Activated CD4-positive, alpha-beta T cell treated with anti-CD3 and anti-CD28 coated beads, Interleukin-2, amount 50 U/mL, for 1 hour (primary cell): ENCODE measurements around the gene RO60.
"Not testable (repeated sequence)": the region's sequence is repeated elsewhere in the genome, so short reads cannot be mapped to it uniquely, and the experiment has no call there.

Experiments
- DNase-seq: peaks from one replicate; pipeline ENCODE4 v3.0.0-alpha.2; 2020

The RO60 gene

GRCh38 chr1:193059282-193060114 is at the start of gene RO60, which contains the start of gene UCHL5:
Gene RO60 (plus strand): TSS chr1:193059612. CDS start chr1:193069055, 9,443 bp downstream.
Gene UCHL5 (minus strand): TSS chr1:193059360. CDS start chr1:193059260, 100 bp downstream.
- DNase-seq, result peak; percentile 91

GRCh38 chr1:193011406-193011805 is 48.0 kb upstream of the RO60 start:
- DNase-seq, result no peak

GRCh38 chr1:193013005-193013404 is 46.4 kb upstream of the RO60 start:
- DNase-seq, result no peak

- DNase-seq, result no peak
Observed at GRCh38 chr1:193013707-193014106, 45.7 kb upstream of the RO60 start.

- DNase-seq, result no peak
Observed at GRCh38 chr1:193014400-193014799, 45.0 kb upstream of the RO60 start.

- DNase-seq, result no peak
Observed at GRCh38 chr1:193016788-193017187, 42.6 kb upstream of the RO60 start.

GRCh38 chr1:193019442-193020026 is 39.9 kb upstream of the RO60 start:
- no peak for DNase-seq

- DNase-seq, result no peak
Observed at GRCh38 chr1:193025218-193025617, 34.2 kb upstream of the RO60 start.

- DNase-seq, result no peak
Observed at GRCh38 chr1:193030280-193030679, 29.1 kb upstream of the RO60 start.

- no peak for DNase-seq
Observed at GRCh38 chr1:193031431-193031830, 28.0 kb upstream of the RO60 start.

- DNase-seq, result not testable (repeated sequence)
Observed at GRCh38 chr1:193032643-193033427, 26.6 kb upstream of the RO60 start.

- no peak for DNase-seq
Observed at GRCh38 chr1:193033610-193034009, 25.8 kb upstream of the RO60 start.

- DNase-seq, result no peak
Observed at GRCh38 chr1:193036337-193037047, 22.9 kb upstream of the RO60 start.

- no peak for DNase-seq
Observed at GRCh38 chr1:193040011-193040410, 19.4 kb upstream of the RO60 start.

- DNase-seq, result no peak
Observed at GRCh38 chr1:193042766-193043691, 16.4 kb upstream of the RO60 start.

GRCh38 chr1:193048913-193049312 is 10.5 kb upstream of the RO60 start:
- DNase-seq, result not testable (repeated sequence)

- no peak for DNase-seq
Observed at GRCh38 chr1:193054169-193054675, 5.2 kb upstream of the RO60 start.

- peak; percentile 25 for DNase-seq
Observed at GRCh38 chr1:193058529-193059281, 707 bp upstream of the RO60 start.

GRCh38 chr1:193060115-193060403 is 647 bp downstream of the RO60 start:
- no peak for DNase-seq

GRCh38 chr1:193060406-193060805 is 994 bp downstream of the RO60 start:
- no peak for DNase-seq

- no peak for DNase-seq
Observed at GRCh38 chr1:193060938-193061337, 1.5 kb downstream of the RO60 start.
